Natural killer cell (primary cell): Measurements from ENCODE around the gene PDE4B. TPM values are rescaled to one million over a fixed set of nuclear protein-coding genes. Genes with fewer than 3 reads are reported as not detected.
"Not testable (repeated sequence)": the region's sequence is repeated elsewhere in the genome, so short reads cannot be mapped to it uniquely, and the experiment has no call there.

ENCODE experiments used
- ATAC-seq, 3 donors: fragments of 150-1000 bp in 2 of 3; fragments of 200-7000 bp in 1 of 3; cut with Tn5 transposase; 1 replicate in 1 of 3; 2 replicates in 2 of 3; pipeline ENCODE4 v1.10.0; 2021; ENCODE audit warnings: mild to moderate bottlenecking in 2 of 3, moderate library complexity in 2 of 3
- DNase-seq, 2 donors: peaks; one replicate each; pipeline versions ENCODE4 v3.0.0 to v3.0.0-alpha.2; 2013 to 2021; ENCODE audit warnings: mixed read lengths in 1 of 2
- H3K27ac ChIP-seq: one replicate; pipeline ENCODE4 v1.5.1; 2013; ENCODE audit warnings: mild to moderate bottlenecking, low read length
- H3K27me3 ChIP-seq: one replicate; pipeline ENCODE4 v1.6.1; 2013; ENCODE audit warnings: low read length; ENCODE audit not compliant: control insufficient read depth, insufficient read depth
- H3K36me3 ChIP-seq: one replicate; pipeline ENCODE4 v1.6.1; 2013; ENCODE audit warnings: low read length; ENCODE audit not compliant: control insufficient read depth, insufficient read depth
- H3K4me1 ChIP-seq: one replicate; pipeline ENCODE4 v1.6.1; 2013; ENCODE audit warnings: low read length; ENCODE audit not compliant: control insufficient read depth, insufficient read depth
- H3K4me3 ChIP-seq: one replicate; pipeline ENCODE4 v1.5.1; 2013; ENCODE audit warnings: low read length
- H3K9me3 ChIP-seq: one replicate; pipeline ENCODE4 v1.6.1; 2013; ENCODE audit warnings: low read length; ENCODE audit not compliant: control insufficient read depth, insufficient read depth
- H3K27ac Mint-ChIP-seq, 2 donors: one replicate each; pipeline ENCODE4 v1.8.0; 2022; ENCODE audit warnings: mild to moderate bottlenecking in 2 of 2, mixed read lengths in 2 of 2, moderate library complexity in 1 of 2
- H3K27me3 Mint-ChIP-seq, 2 donors: one replicate each; pipeline ENCODE4 v1.8.0; 2022; ENCODE audit warnings: low read depth in 2 of 2, mixed read lengths in 2 of 2
- H3K36me3 Mint-ChIP-seq: one replicate; pipeline ENCODE4 v1.8.0; 2022; ENCODE audit warnings: mixed read lengths
- H3K4me1 Mint-ChIP-seq, 2 donors: one replicate each; pipeline ENCODE4 v1.8.0; 2022; ENCODE audit warnings: mixed read lengths in 2 of 2
- H3K4me3 Mint-ChIP-seq: one replicate; pipeline ENCODE4 v1.8.0; 2022; ENCODE audit warnings: mild to moderate bottlenecking, moderate library complexity, mixed read lengths
- H3K9me3 Mint-ChIP-seq, 2 donors: one replicate each; pipeline ENCODE4 v1.8.0; 2022; ENCODE audit warnings: mixed read lengths in 2 of 2
- CTCF ChIP-seq: fragments of 200-600 bp; IDR thresholded peaks from one replicate; pipeline ENCODE4 v1.8.0; 2022; ENCODE audit warnings: antibody characterized with exemption
- WGBS: methylation state at CpG from one replicate; pipeline ENCODE4 v1.1.7; 2013; ENCODE audit warnings: missing lambda C conversion rate; ENCODE audit not compliant: insufficient coverage; 5-methylcytosine and 5-hydroxymethylcytosine counted together
- intact Hi-C: fragments of 100-400 bp; cut with micrococcal nuclease; formaldehyde crosslinking; loops from one replicate; pipeline ENCODE4 v1.14.2; 2022
- total RNA-seq, 4 donors: library from RNA; stranded (reverse); fragments of 120-200 nt in 1 of 4; gene quantifications; one replicate each; pipeline versions ENCODE4 v1.2.3 to v1.2.4, GENCODE V29; 2013 to 2022

PDE4B gene
- total RNA-seq, 3 donors from 2014 or later (not counting 1 experiment from before 2014, with no cell fraction given): 18.0 to 42.4 (median 25.5) TPM

- no peaks in the 10 kb centered on the region for H3K9me3 ChIP-seq
- intact Hi-C loops: no loop called here
- no peak overlapping the region for H3K4me3 Mint-ChIP-seq
- H3K4me1 ChIP-seq: no peaks in the 10 kb centered on the region
- no peak for DNase-seq
- no peak overlapping the region for H3K27ac ChIP-seq
- no peaks in the 10 kb centered on the region for H3K36me3 Mint-ChIP-seq
- H3K4me3 ChIP-seq: no peak overlapping the region
- H3K27me3 Mint-ChIP-seq: peaks cover 0 to 19% of the 10 kb centered on the region in 2 donors
- no peak for ATAC-seq
- no peaks in the 10 kb centered on the region for H3K4me1 Mint-ChIP-seq
- no peak for TF ChIP-seq CTCF
- H3K36me3 ChIP-seq: no peaks in the 10 kb centered on the region
- H3K27ac Mint-ChIP-seq: no peak overlapping the region
- no peaks in the 10 kb centered on the region for H3K9me3 Mint-ChIP-seq
- no peaks in the 10 kb centered on the region for H3K27me3 ChIP-seq
- 80% methylated on average over 1 of the region's 2 CpGs for WGBS
Measured at GRCh38 chr1:65964123-65964522, 171.4 kb downstream of the PDE4B start.

- no peak overlapping the region for H3K4me3 ChIP-seq
- no peaks in the 10 kb centered on the region for H3K9me3 ChIP-seq
- ATAC-seq (no peak), DNase-seq (no peak)
- no peak for TF ChIP-seq CTCF
- H3K4me3 Mint-ChIP-seq: no peak overlapping the region
- no peaks in the 10 kb centered on the region for H3K4me1 Mint-ChIP-seq
- H3K9me3 Mint-ChIP-seq: no peaks in the 10 kb centered on the region
- no peak overlapping the region for H3K27ac Mint-ChIP-seq
- no peak overlapping the region for H3K27ac ChIP-seq
- H3K4me1 ChIP-seq: no peaks in the 10 kb centered on the region
- no peaks in the 10 kb centered on the region for H3K27me3 ChIP-seq
- intact Hi-C loops: no loop called here
- H3K27me3 Mint-ChIP-seq: peaks cover 0 to 11% of the 10 kb centered on the region in 2 donors
- WGBS: 82% methylated on average over 5 of the region's 6 CpGs
- H3K36me3 Mint-ChIP-seq: no peaks in the 10 kb centered on the region
- H3K36me3 ChIP-seq: no peaks in the 10 kb centered on the region
Measured at GRCh38 chr1:65965112-65965996, 172.7 kb downstream of the PDE4B start.

GRCh38 chr1:65967492-65967891 lies 174.8 kb downstream of the PDE4B start:
- H3K36me3 ChIP-seq, H3K27ac ChIP-seq, H3K4me1 Mint-ChIP-seq, H3K27me3 ChIP-seq, intact Hi-C loops, H3K4me3 ChIP-seq, DNase-seq, H3K36me3 Mint-ChIP-seq, H3K27ac Mint-ChIP-seq, H3K4me3 Mint-ChIP-seq, H3K4me1 ChIP-seq, H3K9me3 ChIP-seq, ATAC-seq, H3K9me3 Mint-ChIP-seq: not testable (repeated sequence)
- 93% methylated on average over 1 of the region's 4 CpGs for WGBS
- peaks cover 3 to 10% of the 10 kb centered on the region in 2 donors for H3K27me3 Mint-ChIP-seq

- no peaks in the 10 kb centered on the region for H3K36me3 Mint-ChIP-seq
- H3K4me1 Mint-ChIP-seq: no peaks in the 10 kb centered on the region
- TF ChIP-seq CTCF: no peak
- 63% methylated on average over 1 of the region's 2 CpGs for WGBS
- intact Hi-C loops: no loop called here
- ATAC-seq: no peak
- Histone ChIP-seq H3K9me3 (peaks cover 9% of the 10 kb centered on the region), H3K4me3 (no peak overlapping the region), H3K36me3 (no peaks in the 10 kb centered on the region), H3K27me3 (no peaks in the 10 kb centered on the region), H3K27ac (no peak overlapping the region), H3K4me1 (no peaks in the 10 kb centered on the region)
- H3K27ac Mint-ChIP-seq: no peak overlapping the region
- H3K4me3 Mint-ChIP-seq: no peak overlapping the region
- peaks cover 3 to 7% of the 10 kb centered on the region in 2 donors for H3K9me3 Mint-ChIP-seq
- peaks cover 0 to 5% of the 10 kb centered on the region in 2 donors for H3K27me3 Mint-ChIP-seq
- no peak for DNase-seq
Measured at GRCh38 chr1:65971547-65971946, 178.9 kb downstream of the PDE4B start.
